WTC11 (cell line): ENCODE results near the gene ARMC6. TPM values are rescaled to one million over a fixed set of nuclear protein-coding genes. Genes with fewer than 3 reads are reported as not detected.

ENCODE experiments used
- E2F1 ChIP-seq: sonication (generic); formaldehyde crosslinking; IDR thresholded peaks from 2 replicates; pipeline ENCODE4 v1.8.0; 2022; ENCODE audit warnings: mild to moderate bottlenecking, missing genetic modification reagents
- FOXP4 ChIP-seq: sonication (generic); formaldehyde crosslinking; IDR thresholded peaks from 2 replicates; pipeline ENCODE4 v1.8.0; 2022; ENCODE audit warnings: mild to moderate bottlenecking, missing genetic modification reagents
- GABPB1 ChIP-seq: sonication (generic); formaldehyde crosslinking; IDR thresholded peaks from 2 replicates; pipeline ENCODE4 v1.8.1; 2023; ENCODE audit warnings: mild to moderate bottlenecking, missing genetic modification reagents
- HMGA2 ChIP-seq: fragments of 250-450 bp; sonication (Bioruptor Pico); IDR thresholded peaks from 2 replicates; pipeline ENCODE4 v1.4.0; 2021; ENCODE audit warnings: mild to moderate bottlenecking, moderate library complexity
- KAT7 ChIP-seq: sonication (generic); formaldehyde crosslinking; IDR thresholded peaks from 2 replicates; pipeline ENCODE4 v1.8.1; 2023; ENCODE audit warnings: missing genetic modification reagents, mild to moderate bottlenecking, borderline replicate concordance
- MXD4 ChIP-seq: fragments of 250-450 bp; sonication (Bioruptor Pico); IDR thresholded peaks from 2 replicates; pipeline ENCODE4 v1.8.0; 2021; ENCODE audit warnings: mild to moderate bottlenecking, moderate library complexity, borderline replicate concordance
- NFE2L1 ChIP-seq: sonication (generic); formaldehyde crosslinking; IDR thresholded peaks from 2 replicates; pipeline ENCODE4 v1.8.1; 2023; ENCODE audit warnings: missing genetic modification reagents
- TEAD4 ChIP-seq: sonication (generic); formaldehyde crosslinking; IDR thresholded peaks from 2 replicates; pipeline ENCODE4 v1.8.0; 2022; ENCODE audit warnings: mild to moderate bottlenecking, missing genetic modification reagents
- USF1 ChIP-seq: sonication (generic); formaldehyde crosslinking; IDR thresholded peaks from 2 replicates; pipeline ENCODE4 v1.8.0; 2022; ENCODE audit warnings: mild to moderate bottlenecking, missing genetic modification reagents
- total RNA-seq: library from RNA; stranded (reverse); gene quantifications from 3 replicates; pipeline ENCODE4 v1.2.3, GENCODE V29; 2021
- TF ChIP-seq, protein P1 (sequence below): sonication (generic); formaldehyde crosslinking; IDR thresholded peaks from 2 replicates; pipeline ENCODE4 v1.8.1; 2023; ENCODE audit warnings: mild to moderate bottlenecking, missing genetic modification reagents, borderline replicate concordance
- TF ChIP-seq, protein P2 (sequence below): sonication (generic); formaldehyde crosslinking; IDR thresholded peaks from 2 replicates; pipeline ENCODE4 v1.8.0; 2023; ENCODE audit warnings: missing genetic modification reagents
- TF ChIP-seq, protein P3 (sequence below): sonication (generic); formaldehyde crosslinking; IDR thresholded peaks from 2 replicates; pipeline ENCODE4 v1.8.1; 2023; ENCODE audit warnings: mild to moderate bottlenecking, missing genetic modification reagents
- TF ChIP-seq, protein P4 (sequence below): sonication (generic); formaldehyde crosslinking; IDR thresholded peaks from 2 replicates; pipeline ENCODE4 v1.8.1; 2022; ENCODE audit warnings: missing genetic modification reagents, borderline replicate concordance
- TF ChIP-seq, protein P5 (sequence below): sonication (generic); formaldehyde crosslinking; IDR thresholded peaks from 2 replicates; pipeline ENCODE4 v1.8.1; 2022; ENCODE audit warnings: mild to moderate bottlenecking, moderate library complexity, missing genetic modification reagents
- TF ChIP-seq, protein P6 (sequence below): sonication (generic); formaldehyde crosslinking; IDR thresholded peaks from 2 replicates; pipeline ENCODE4 v1.8.1; 2022; ENCODE audit warnings: mild to moderate bottlenecking, missing genetic modification reagents, moderate library complexity, borderline replicate concordance

The ARMC6 gene
- total RNA-seq, 1 experiment from 2014 or later = 58.8 TPM

DNA sequence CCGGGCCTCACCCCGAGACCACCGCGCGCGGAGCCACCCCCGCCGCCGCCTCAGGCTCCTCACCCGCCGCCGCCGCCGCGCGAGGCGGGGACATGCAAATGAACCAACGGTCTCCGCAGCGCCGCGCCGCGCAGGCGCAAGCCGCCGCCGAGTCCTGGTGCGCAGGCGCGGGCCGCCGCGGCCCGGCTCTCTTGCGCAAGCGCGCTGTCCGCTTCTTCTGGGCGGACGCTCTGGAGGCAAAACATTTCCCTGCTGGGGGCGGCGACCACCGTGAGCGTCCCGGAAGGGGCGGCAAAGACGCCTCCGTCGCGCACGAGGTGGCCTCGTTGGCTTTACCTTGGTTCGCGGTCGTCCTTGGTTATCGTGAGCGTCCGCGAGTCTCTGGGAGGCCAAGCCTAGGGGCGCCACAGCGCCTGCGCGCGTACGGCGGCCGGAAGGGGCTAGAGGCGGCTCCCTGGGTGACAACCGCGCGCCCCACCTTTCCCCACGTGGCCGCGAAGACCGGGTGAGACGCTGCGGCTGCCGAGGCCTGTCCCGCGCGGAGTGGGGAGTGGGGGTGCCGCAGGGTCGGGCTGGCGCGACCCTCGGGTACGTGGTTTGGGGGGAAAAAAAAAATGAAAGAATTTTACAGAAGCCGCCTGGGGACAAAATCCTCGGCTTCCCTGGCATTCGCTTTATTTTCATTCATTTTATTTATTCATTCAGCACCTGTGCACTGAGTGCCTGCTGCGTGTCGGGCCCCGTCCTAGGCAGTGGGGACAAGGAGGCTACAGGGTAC lies at the start of gene ARMC6, which contains the start of gene SUGP2 (continued):
- peak; percentile 72; the same call in 1 of the 2 replicates for TF ChIP-seq USF1 (CRISPR knock-in tag)
- no peak; the same call in 1 of the 2 replicates for TF ChIP-seq KAT7
- TF ChIP-seq, protein P1, sequence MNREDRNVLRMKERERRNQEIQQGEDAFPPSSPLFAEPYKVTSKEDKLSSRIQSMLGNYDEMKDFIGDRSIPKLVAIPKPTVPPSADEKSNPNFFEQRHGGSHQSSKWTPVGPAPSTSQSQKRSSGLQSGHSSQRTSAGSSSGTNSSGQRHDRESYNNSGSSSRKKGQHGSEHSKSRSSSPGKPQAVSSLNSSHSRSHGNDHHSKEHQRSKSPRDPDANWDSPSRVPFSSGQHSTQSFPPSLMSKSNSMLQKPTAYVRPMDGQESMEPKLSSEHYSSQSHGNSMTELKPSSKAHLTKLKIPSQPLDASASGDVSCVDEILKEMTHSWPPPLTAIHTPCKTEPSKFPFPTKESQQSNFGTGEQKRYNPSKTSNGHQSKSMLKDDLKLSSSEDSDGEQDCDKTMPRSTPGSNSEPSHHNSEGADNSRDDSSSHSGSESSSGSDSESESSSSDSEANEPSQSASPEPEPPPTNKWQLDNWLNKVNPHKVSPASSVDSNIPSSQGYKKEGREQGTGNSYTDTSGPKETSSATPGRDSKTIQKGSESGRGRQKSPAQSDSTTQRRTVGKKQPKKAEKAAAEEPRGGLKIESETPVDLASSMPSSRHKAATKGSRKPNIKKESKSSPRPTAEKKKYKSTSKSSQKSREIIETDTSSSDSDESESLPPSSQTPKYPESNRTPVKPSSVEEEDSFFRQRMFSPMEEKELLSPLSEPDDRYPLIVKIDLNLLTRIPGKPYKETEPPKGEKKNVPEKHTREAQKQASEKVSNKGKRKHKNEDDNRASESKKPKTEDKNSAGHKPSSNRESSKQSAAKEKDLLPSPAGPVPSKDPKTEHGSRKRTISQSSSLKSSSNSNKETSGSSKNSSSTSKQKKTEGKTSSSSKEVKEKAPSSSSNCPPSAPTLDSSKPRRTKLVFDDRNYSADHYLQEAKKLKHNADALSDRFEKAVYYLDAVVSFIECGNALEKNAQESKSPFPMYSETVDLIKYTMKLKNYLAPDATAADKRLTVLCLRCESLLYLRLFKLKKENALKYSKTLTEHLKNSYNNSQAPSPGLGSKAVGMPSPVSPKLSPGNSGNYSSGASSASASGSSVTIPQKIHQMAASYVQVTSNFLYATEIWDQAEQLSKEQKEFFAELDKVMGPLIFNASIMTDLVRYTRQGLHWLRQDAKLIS (CRISPR knock-in tag) = no peak
- TF ChIP-seq MXD4 (CRISPR knock-in tag) = no peak
- 0 out of 2 replicates have a peak, but pooled peaks have one; percentile 58 for TF ChIP-seq NFE2L1 (CRISPR knock-in tag)
- TF ChIP-seq, protein P2, sequence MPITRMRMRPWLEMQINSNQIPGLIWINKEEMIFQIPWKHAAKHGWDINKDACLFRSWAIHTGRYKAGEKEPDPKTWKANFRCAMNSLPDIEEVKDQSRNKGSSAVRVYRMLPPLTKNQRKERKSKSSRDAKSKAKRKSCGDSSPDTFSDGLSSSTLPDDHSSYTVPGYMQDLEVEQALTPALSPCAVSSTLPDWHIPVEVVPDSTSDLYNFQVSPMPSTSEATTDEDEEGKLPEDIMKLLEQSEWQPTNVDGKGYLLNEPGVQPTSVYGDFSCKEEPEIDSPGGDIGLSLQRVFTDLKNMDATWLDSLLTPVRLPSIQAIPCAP (CRISPR knock-in tag) = peak; percentile 81; the same call in 1 of the 2 replicates
- TF ChIP-seq, protein P3, sequence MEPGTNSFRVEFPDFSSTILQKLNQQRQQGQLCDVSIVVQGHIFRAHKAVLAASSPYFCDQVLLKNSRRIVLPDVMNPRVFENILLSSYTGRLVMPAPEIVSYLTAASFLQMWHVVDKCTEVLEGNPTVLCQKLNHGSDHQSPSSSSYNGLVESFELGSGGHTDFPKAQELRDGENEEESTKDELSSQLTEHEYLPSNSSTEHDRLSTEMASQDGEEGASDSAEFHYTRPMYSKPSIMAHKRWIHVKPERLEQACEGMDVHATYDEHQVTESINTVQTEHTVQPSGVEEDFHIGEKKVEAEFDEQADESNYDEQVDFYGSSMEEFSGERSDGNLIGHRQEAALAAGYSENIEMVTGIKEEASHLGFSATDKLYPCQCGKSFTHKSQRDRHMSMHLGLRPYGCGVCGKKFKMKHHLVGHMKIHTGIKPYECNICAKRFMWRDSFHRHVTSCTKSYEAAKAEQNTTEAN = 0 out of 2 replicates have a peak, but pooled peaks have one; percentile 36
- TF ChIP-seq E2F1 = no peak
- TF ChIP-seq TEAD4 (CRISPR knock-in tag) = 0 out of 2 replicates have a peak, but pooled peaks have one; percentile 14
- TF ChIP-seq, protein P4, sequence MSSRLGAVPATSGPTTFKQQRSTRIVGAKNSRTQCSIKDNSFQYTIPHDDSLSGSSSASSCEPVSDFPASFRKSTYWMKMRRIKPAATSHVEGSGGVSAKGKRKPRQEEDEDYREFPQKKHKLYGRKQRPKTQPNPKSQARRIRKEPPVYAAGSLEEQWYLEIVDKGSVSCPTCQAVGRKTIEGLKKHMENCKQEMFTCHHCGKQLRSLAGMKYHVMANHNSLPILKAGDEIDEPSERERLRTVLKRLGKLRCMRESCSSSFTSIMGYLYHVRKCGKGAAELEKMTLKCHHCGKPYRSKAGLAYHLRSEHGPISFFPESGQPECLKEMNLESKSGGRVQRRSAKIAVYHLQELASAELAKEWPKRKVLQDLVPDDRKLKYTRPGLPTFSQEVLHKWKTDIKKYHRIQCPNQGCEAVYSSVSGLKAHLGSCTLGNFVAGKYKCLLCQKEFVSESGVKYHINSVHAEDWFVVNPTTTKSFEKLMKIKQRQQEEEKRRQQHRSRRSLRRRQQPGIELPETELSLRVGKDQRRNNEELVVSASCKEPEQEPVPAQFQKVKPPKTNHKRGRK (CRISPR knock-in tag) = no peak
- TF ChIP-seq, protein P5, sequence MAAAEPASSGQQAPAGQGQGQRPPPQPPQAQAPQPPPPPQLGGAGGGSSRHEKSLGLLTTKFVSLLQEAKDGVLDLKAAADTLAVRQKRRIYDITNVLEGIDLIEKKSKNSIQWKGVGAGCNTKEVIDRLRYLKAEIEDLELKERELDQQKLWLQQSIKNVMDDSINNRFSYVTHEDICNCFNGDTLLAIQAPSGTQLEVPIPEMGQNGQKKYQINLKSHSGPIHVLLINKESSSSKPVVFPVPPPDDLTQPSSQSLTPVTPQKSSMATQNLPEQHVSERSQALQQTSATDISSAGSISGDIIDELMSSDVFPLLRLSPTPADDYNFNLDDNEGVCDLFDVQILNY = peak; percentile 86
- peak; percentile 82 for TF ChIP-seq GABPB1 (CRISPR knock-in tag)
- TF ChIP-seq FOXP4 (CRISPR knock-in tag) = peak; percentile 91
- TF ChIP-seq, protein P6, sequence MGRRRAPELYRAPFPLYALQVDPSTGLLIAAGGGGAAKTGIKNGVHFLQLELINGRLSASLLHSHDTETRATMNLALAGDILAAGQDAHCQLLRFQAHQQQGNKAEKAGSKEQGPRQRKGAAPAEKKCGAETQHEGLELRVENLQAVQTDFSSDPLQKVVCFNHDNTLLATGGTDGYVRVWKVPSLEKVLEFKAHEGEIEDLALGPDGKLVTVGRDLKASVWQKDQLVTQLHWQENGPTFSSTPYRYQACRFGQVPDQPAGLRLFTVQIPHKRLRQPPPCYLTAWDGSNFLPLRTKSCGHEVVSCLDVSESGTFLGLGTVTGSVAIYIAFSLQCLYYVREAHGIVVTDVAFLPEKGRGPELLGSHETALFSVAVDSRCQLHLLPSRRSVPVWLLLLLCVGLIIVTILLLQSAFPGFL (CRISPR knock-in tag) = 0 out of 2 replicates have a peak, but pooled peaks have one; percentile 67
- TF ChIP-seq HMGA2 (CRISPR knock-in tag) = 0 out of 2 replicates have a peak, but pooled peaks have one; percentile 5
